Prostate gland (tissue), 2 donors: ENCODE results near the gene TANGO6.

Experiments
- CTCF ChIP-seq, 4 experiments: fragments of 200-600 bp in 2 of 4; fragments of 450-650 bp in 2 of 4; sonication (generic) in 2 of 4; IDR thresholded peaks; 1 replicate in 3 of 4; 2 replicates in 1 of 4; pipeline ENCODE4 v1.5.1; 2016 to 2019; ENCODE audit warnings: antibody characterized with exemption in 4 of 4, mild to moderate bottlenecking in 2 of 4, moderate library complexity in 2 of 4
- POLR2A ChIP-seq: fragments of 450-650 bp; IDR thresholded peaks from one replicate; pipeline ENCODE4 v1.6.1; 2016; ENCODE audit warnings: antibody characterized with exemption, mild to moderate bottlenecking
- POLR2AphosphoS5 ChIP-seq: sonication (generic); formaldehyde crosslinking; IDR thresholded peaks from one replicate; pipeline ENCODE4 v1.6.1; 2017; ENCODE audit warnings: antibody characterized with exemption

- TF ChIP-seq POLR2A = no peak
- TF ChIP-seq CTCF (IDR thresholded peaks at IDR 0.05) = no peak
- TF ChIP-seq POLR2AphosphoS5 = no peak
Observed at GRCh38 chr16:68844211-68844564, 857 bp downstream of the TANGO6 start.
